ENCODE measurements around the gene TRIM62. TPM values are rescaled to one million over a fixed set of nuclear protein-coding genes. Genes with fewer than 3 reads are reported as not detected.
"Not testable (repeated sequence)": the region's sequence is repeated elsewhere in the genome, so short reads cannot be mapped to it uniquely, and the experiment has no call there.

Gene TRIM62
- total RNA-seq, 2 experiments from 2014 or later: 3.6 to 3.9 TPM

GRCh38 chr1:33140153-33141149 lies 41.4 kb downstream of the TRIM62 start:
- POLR2A ChIA-PET: interaction anchor here (1.0 kb wide), 1 partner anchor 14 kb away, joined by 5 read pairs; no protein-coding TSS in a partner anchor
- H3K4me1 Mint-ChIP-seq (ENCODE audit: low read depth): peaks cover 4% of the 10 kb centered on the region
- CTCF ChIA-PET: interaction anchor here (0.7 kb wide), 1 partner anchor 13 kb away, joined by 3 read pairs; no protein-coding TSS in a partner anchor
- intact Hi-C loops (cut with micrococcal nuclease): no loop called here
- no peak overlapping the region for H3K4me3 Mint-ChIP-seq
- no peaks in the 10 kb centered on the region for H3K27me3 Mint-ChIP-seq
- H3K27ac Mint-ChIP-seq: no peak overlapping the region
- no peak for DNase-seq
- H3K9me3 Mint-ChIP-seq: no peaks in the 10 kb centered on the region
- no peaks in the 10 kb centered on the region for H3K36me3 Mint-ChIP-seq

DNA sequence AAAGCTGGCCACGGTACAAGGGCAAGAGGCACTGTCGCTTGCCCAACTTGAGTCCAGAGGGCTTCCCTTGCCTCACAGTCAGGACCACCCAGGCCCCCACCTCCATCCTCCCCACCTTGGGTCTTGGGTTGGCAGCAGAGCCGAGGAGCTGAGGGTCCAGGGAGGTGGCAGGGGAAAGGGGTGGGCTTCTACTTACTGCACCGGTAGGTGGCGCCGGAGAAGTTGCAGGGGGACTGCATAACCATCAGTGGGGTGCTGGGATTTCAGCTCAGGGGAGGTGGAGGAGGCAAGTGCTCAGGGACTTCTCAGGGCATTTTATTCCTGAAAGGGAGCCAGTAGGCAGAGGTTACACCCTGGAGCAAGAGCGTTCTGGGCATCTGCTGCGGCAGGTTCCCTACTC lies 44.0 kb downstream of the TRIM62 start:
- Mint-ChIP-seq H3K36me3 (no peaks in the 10 kb centered on the region), H3K4me1 (ENCODE audit: low read depth) (peaks cover 4% of the 10 kb centered on the region), H3K4me3 (no peak overlapping the region), H3K27me3 (no peaks in the 10 kb centered on the region), H3K9me3 (no peaks in the 10 kb centered on the region), H3K27ac (no peak overlapping the region)
- DNase-seq: peak; percentile 36
- intact Hi-C loops (cut with micrococcal nuclease): no loop called here
- ChIA-PET CTCF (interaction anchor here (1.0 to 1.6 kb wide), 3 partner anchors 10 to 158 kb away, joined by 3 to 6 read pairs (median 5); no protein-coding TSS in a partner anchor), POLR2A (no interaction called here)

DNA sequence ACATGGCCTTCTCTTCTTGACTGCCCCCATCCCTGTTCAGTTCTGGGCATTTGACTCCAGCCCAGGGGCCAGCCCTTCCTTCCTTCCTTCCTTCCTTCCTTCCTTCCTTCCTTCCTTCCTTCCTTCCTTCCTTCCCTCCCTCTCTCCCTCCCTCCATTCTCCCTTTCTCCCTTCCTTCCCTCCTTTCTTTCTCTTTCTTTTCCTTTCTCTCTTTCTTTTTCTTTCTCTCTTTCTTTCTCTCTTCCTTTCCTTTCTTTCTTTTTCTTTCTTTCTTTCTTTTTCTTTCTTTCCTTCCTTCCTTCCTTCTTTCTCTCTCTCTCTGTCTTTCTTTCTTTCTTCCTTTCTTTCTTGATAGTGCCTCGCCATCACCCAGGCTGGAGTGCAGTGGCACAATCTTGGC lies 45.8 kb downstream of the TRIM62 start:
- H3K9me3 Mint-ChIP-seq: not testable (repeated sequence)

GRCh38 chr1:33133478-33134105 lies 48.3 kb downstream of the TRIM62 start:
- Mint-ChIP-seq H3K4me3 (no peak overlapping the region), H3K27me3 (no peaks in the 10 kb centered on the region), H3K36me3 (peaks cover 1% of the 10 kb centered on the region), H3K4me1 (ENCODE audit: low read depth) (peaks cover 30% of the 10 kb centered on the region), H3K27ac (no peak overlapping the region), H3K9me3 (no peaks in the 10 kb centered on the region)
- POLR2A ChIA-PET: no interaction called here
- intact Hi-C loops (cut with micrococcal nuclease): no loop called here
- CTCF ChIA-PET: interaction anchor here (1.5 kb wide), 1 partner anchor 162 kb away, joined by 3 read pairs; no protein-coding TSS in a partner anchor
- DNase-seq: no peak

More for the DNA sequence above, 45.8 kb downstream of the TRIM62 start:
- DNase-seq; H3K27ac Mint-ChIP-seq; POLR2A ChIA-PET; H3K27me3 Mint-ChIP-seq; H3K36me3 Mint-ChIP-seq; intact Hi-C loops (cut with micrococcal nuclease); H3K4me3 Mint-ChIP-seq: not testable (repeated sequence)
- H3K4me1 Mint-ChIP-seq (ENCODE audit: low read depth): peaks cover 11% of the 10 kb centered on the region
- CTCF ChIA-PET: interaction anchor here (2.1 kb wide), 1 partner anchor 9 kb away, joined by 12 read pairs; no protein-coding TSS in a partner anchor

DNA sequence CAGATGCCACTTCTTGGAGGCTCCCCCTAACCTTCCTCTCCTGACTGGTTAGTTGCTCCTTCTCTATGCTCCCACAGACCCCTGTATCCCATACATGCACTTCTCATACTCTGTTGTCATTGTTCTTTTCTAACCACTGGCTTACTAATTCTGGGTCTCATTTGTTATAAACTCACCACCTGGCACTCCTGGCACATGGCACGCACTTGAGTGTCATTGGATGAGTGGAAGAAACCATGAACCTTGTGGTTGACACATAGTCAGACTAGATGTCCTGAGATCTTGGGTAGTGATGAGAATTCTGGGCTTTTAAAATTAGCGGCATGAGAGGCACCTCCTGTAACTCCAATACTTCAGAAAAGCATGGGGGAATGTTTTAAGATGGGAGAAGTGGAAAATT lies 49.3 kb downstream of the TRIM62 start:
- intact Hi-C loops (cut with micrococcal nuclease): no loop called here
- ChIA-PET POLR2A (no interaction called here), CTCF (interaction anchor here (1.5 kb wide), 1 partner anchor 163 kb away, joined by 3 read pairs; no protein-coding TSS in a partner anchor)
- Mint-ChIP-seq H3K9me3 (no peaks in the 10 kb centered on the region), H3K27me3 (no peaks in the 10 kb centered on the region), H3K4me1 (ENCODE audit: low read depth) (peaks cover 34% of the 10 kb centered on the region), H3K27ac (no peak overlapping the region), H3K4me3 (no peak overlapping the region), H3K36me3 (peaks cover 1% of the 10 kb centered on the region)
- DNase-seq: peak; percentile 41

- Mint-ChIP-seq H3K36me3 (peaks cover 3% of the 10 kb centered on the region), H3K27ac (no peak overlapping the region), H3K4me3 (no peak overlapping the region), H3K27me3 (no peaks in the 10 kb centered on the region), H3K4me1 (ENCODE audit: low read depth) (peaks cover 36% of the 10 kb centered on the region), H3K9me3 (no peaks in the 10 kb centered on the region)
- intact Hi-C loops (cut with micrococcal nuclease): loop anchor here (2.0 kb wide), 1 partner anchor 342 kb away; the partner anchor contains the start of gene ZSCAN20
- DNase-seq: no peak
- POLR2A ChIA-PET: no interaction called here
- CTCF ChIA-PET: no interaction called here
Measured at GRCh38 chr1:33131191-33131590, 50.7 kb downstream of the TRIM62 start.

- H3K27ac Mint-ChIP-seq: peak overlapping the region; percentile 46
- DNase-seq: peak; percentile 71
- ChIA-PET CTCF (no interaction called here), POLR2A (no interaction called here)
- H3K4me3 Mint-ChIP-seq: no peak overlapping the region
- H3K27me3 Mint-ChIP-seq: no peaks in the 10 kb centered on the region
- H3K4me1 Mint-ChIP-seq (ENCODE audit: low read depth): peaks cover 45% of the 10 kb centered on the region
- no peaks in the 10 kb centered on the region for H3K9me3 Mint-ChIP-seq
- intact Hi-C loops (cut with micrococcal nuclease): loop anchor here (2.0 kb wide), 1 partner anchor 343 kb away; the partner anchor contains the start of gene ZSCAN20
- H3K36me3 Mint-ChIP-seq: peaks cover 10% of the 10 kb centered on the region
Measured at GRCh38 chr1:33130297-33130696, 51.5 kb downstream of the TRIM62 start.

GRCh38 chr1:33128781-33129180 lies 53.1 kb downstream of the TRIM62 start:
- intact Hi-C loops (cut with micrococcal nuclease): loop anchor here (5.0 kb wide), 3 partner anchors 169 to 331 kb away; no protein-coding TSS in a partner anchor
- CTCF ChIA-PET: interaction anchor here (1.0 kb wide), 1 partner anchor 197 kb away, joined by 3 read pairs; no protein-coding TSS in a partner anchor

DNA sequence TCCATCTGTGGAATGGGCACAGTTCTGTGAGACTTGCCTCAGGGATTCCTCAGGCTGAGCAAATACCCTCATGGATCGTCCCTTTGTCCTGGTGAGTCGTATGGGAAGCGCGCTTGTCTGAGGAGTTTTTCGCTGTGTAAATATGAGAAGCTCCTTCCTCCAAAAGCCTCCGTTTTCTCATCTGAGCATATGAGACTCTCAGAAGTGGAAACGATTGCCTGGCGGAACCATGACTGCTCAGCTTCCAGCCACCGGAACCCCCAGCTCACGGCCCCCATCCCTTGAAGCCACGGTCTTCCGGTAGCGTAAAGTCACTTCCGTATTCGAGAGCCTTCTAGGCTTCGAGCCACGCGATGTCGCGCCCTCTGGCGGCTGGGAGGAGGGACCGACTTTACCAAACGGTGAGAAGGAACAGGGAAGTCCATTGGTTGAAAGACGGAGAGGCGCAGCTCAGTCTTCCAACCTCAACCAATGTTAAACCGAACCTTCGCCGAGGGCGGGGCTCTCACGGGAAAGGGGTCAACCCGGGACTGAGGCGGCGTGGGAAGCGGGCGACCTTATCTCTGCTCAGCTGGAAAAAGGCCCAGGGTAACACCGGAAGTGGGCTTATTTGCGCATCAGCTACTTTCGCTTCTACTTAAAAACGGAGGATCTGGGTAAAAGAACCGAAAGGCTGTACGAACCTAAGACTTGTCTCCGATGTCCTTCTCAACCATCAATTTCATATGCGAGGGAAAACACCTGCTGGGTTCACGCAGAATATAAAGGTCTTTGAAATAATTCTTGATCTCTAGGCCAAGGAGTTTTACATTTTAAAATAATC lies 54.6 kb downstream of the TRIM62 start:
- H3K36me3 Mint-ChIP-seq: peaks cover 14% of the 10 kb centered on the region
- POLR2A ChIA-PET: interaction anchor here (0.9 to 2.0 kb wide), 8 partner anchors 13 to 163 kb away, joined by 3 to 14 read pairs (median 6); partner anchors contain the start of genes RNF19B and TRIM62
- peak; percentile 100 for DNase-seq
- H3K9me3 Mint-ChIP-seq: no peaks in the 10 kb centered on the region
- CTCF ChIA-PET: interaction anchor here (0.6 to 2.6 kb wide), 34 partner anchors 9 to 494 kb away, joined by 3 to 25 read pairs (median 4); partner anchors contain the start of genes RBBP4, RNF19B, TRIM62 and ZBTB8OS
- peak overlapping the region; percentile 93 for H3K4me3 Mint-ChIP-seq
- no peaks in the 10 kb centered on the region for H3K27me3 Mint-ChIP-seq
- peaks cover 42% of the 10 kb centered on the region for H3K4me1 Mint-ChIP-seq (ENCODE audit: low read depth)
- peak overlapping the region; percentile 97 for H3K27ac Mint-ChIP-seq
- intact Hi-C loops (cut with micrococcal nuclease): loop anchor here (1.0 to 5.0 kb wide), 8 partner anchors 28 to 330 kb away; partner anchors contain the start of genes AZIN2, S100PBP and YARS1

More at GRCh38 chr1:33128781-33129180, 53.1 kb downstream of the TRIM62 start:
- POLR2A ChIA-PET: no interaction called here
- peaks cover 47% of the 10 kb centered on the region for H3K4me1 Mint-ChIP-seq (ENCODE audit: low read depth)
- H3K27me3 Mint-ChIP-seq: no peaks in the 10 kb centered on the region
- peak overlapping the region; percentile 97 for H3K27ac Mint-ChIP-seq
- peak overlapping the region; percentile 51 for H3K4me3 Mint-ChIP-seq
- peaks cover 14% of the 10 kb centered on the region for H3K36me3 Mint-ChIP-seq
- peak; percentile 7 for DNase-seq
- H3K9me3 Mint-ChIP-seq: no peaks in the 10 kb centered on the region

DNA sequence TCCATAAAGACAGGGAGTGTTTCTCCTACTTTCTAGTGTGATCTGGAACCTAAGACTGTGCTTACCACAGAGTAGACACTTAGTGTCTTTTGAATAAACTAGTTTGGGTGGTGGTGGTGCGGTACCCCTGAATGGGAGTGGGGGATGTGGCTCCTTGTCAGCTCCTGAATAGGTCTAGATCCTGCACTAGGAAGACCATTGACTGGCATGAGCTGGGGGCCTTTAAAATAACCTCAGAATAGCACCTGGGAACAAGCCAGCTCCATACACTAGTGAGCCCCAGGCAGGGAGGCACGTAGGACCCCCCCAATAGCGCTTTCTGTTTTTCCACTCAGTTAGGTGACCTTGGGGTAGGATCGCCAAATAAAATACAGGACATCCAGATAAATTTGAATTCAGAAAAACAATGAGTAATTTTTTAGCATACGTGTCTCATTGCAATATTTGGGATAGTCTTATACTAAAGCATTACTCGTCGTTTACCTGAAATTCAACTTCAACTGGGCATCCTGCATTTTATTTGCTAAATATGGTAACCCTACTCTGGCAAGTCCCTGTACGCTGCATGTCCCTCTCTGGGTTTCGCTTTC lies 55.3 kb downstream of the TRIM62 start:
- H3K4me1 Mint-ChIP-seq (ENCODE audit: low read depth): peaks cover 38% of the 10 kb centered on the region
- H3K9me3 Mint-ChIP-seq: no peaks in the 10 kb centered on the region
- ChIA-PET CTCF (interaction anchor here (0.6 to 2.6 kb wide), 31 partner anchors 9 to 493 kb away, joined by 3 to 25 read pairs (median 4); partner anchors contain the start of genes RNF19B and TRIM62), POLR2A (interaction anchor here (0.6 to 2.0 kb wide), 9 partner anchors 14 to 491 kb away, joined by 3 to 14 read pairs (median 5); partner anchors contain the start of genes RNF19B and TRIM62)
- H3K4me3 Mint-ChIP-seq: peak overlapping the region; percentile 93
- peak overlapping the region; percentile 97 for H3K27ac Mint-ChIP-seq
- no peaks in the 10 kb centered on the region for H3K27me3 Mint-ChIP-seq
- peaks cover 14% of the 10 kb centered on the region for H3K36me3 Mint-ChIP-seq
- intact Hi-C loops (cut with micrococcal nuclease): loop anchor here (2.0 to 5.0 kb wide), 5 partner anchors 54 to 329 kb away; no protein-coding TSS in a partner anchor
- DNase-seq: no peak

Data from activated CD4-positive, alpha-beta memory T cell treated with anti-CD3 and anti-CD28 coated beads for 36 hours (primary cell).